Liver (tissue), 9 donors: ENCODE results near the gene TSR2. TPM values are rescaled to one million over a fixed set of nuclear protein-coding genes. Genes with fewer than 3 reads are reported as not detected.
A peak's percentile ranks its signal among the peaks of the same experiment; 100 is the strongest.

Experiments
- DNase-seq: peaks from one replicate; pipeline ENCODE4 v3.0.0-alpha.2; 2017; ENCODE audit warnings: low spot score
- H3K27ac ChIP-seq, 2 donors: one replicate each; pipeline ENCODE4 v1.7.0; 2013; ENCODE audit warnings: inconsistent platforms in 2 of 2, low read length in 2 of 2, control low read depth in 1 of 2, low read depth in 1 of 2, mild to moderate bottlenecking in 1 of 2
- H3K27me3 ChIP-seq, 4 donors: one replicate each; pipeline versions ENCODE4 v1.6.1 to v1.7.0; 2013; ENCODE audit warnings: low read length in 3 of 4, inconsistent platforms in 1 of 4, mild to moderate bottlenecking in 1 of 4, moderate library complexity in 1 of 4; ENCODE audit not compliant: control insufficient read depth in 4 of 4, insufficient read depth in 4 of 4
- H3K36me3 ChIP-seq, 4 donors: one replicate each; pipeline versions ENCODE4 v1.6.1 to v1.7.0; 2013; ENCODE audit warnings: low read length in 3 of 4, mild to moderate bottlenecking in 3 of 4, low read depth in 1 of 4, moderate library complexity in 1 of 4; ENCODE audit not compliant: control insufficient read depth in 4 of 4, insufficient read depth in 3 of 4
- H3K4me1 ChIP-seq, 4 donors: one replicate each; pipeline versions ENCODE4 v1.6.1 to v1.7.0; 2013; ENCODE audit warnings: low read length in 3 of 4, mild to moderate bottlenecking in 3 of 4, moderate library complexity in 1 of 4; ENCODE audit not compliant: control insufficient read depth in 4 of 4, insufficient read depth in 4 of 4
- H3K4me3 ChIP-seq, 3 donors: one replicate each; pipeline versions ENCODE4 v1.6.1 to v1.7.0; 2013; ENCODE audit warnings: low read length in 3 of 3, control low read depth in 1 of 3, low read depth in 1 of 3, mild to moderate bottlenecking in 1 of 3
- H3K9ac ChIP-seq, 2 donors: one replicate each; pipeline ENCODE4 v1.7.0; 2013; ENCODE audit warnings: low read length in 2 of 2, mild to moderate bottlenecking in 2 of 2, moderate library complexity in 2 of 2, control low read depth in 1 of 2, low read depth in 1 of 2
- H3K9me3 ChIP-seq, 4 donors: one replicate each; pipeline versions ENCODE4 v1.6.1 to v1.7.0; 2013; ENCODE audit warnings: low read length in 3 of 4; ENCODE audit not compliant: control insufficient read depth in 4 of 4
- GABPA ChIP-seq, 2 donors: IDR thresholded peaks in 1 of 2; conservative IDR thresholded peaks in 1 of 2; 2 replicates each; pipeline ENCODE4 v1.6.1; 2016; ENCODE audit warnings: antibody characterized with exemption in 2 of 2, mild to moderate bottlenecking in 1 of 2, moderate library complexity in 1 of 2
- WGBS: extraction: QIAGEN DNeasy Blood & Tissue Kit; methylation state at CpG from one replicate; pipeline ENCODE4 v1.1.7; 2013; 5-methylcytosine and 5-hydroxymethylcytosine counted together
- polyA plus RNA-seq, 2 donors: library from polyadenylated mRNA; stranded (reverse) in 1 of 2; unstranded in 1 of 2; fragments of 200-250 nt in 1 of 2; fragments of >200 nt in 1 of 2; fragmentation: Nextera tagmentation in 1 of 2; extraction: Ambion mirVana in 1 of 2; gene quantifications; one replicate each; pipeline versions ENCODE4 v1.2.1 to v1.2.3, GENCODE V29; 2013 to 2015
- total RNA-seq, 2 donors: library from RNA; depleted of rRNA; stranded (reverse); fragments of >200 nt; gene quantifications; one replicate each; pipeline ENCODE4 v1.2.3, GENCODE V29; 2014
- TF ChIP-seq, protein P1 (sequence below): IDR thresholded peaks from 2 replicates; pipeline ENCODE4 v1.6.1; 2016; ENCODE audit warnings: antibody characterized with exemption
- donor health status: healthy.
- donor health status: healthy.
- donor health status: healthy.
- donor health status: healthy.
- donor health status: healthy.

The TSR2 gene
- total and polyA plus RNA-seq, 4 donors = 7.9 to 22.1 (median 14.1) TPM

- H3K36me3 ChIP-seq = no peaks in the 10 kb centered on the region
- no peak overlapping the region for H3K27ac ChIP-seq
- no peak for DNase-seq
These were observed 54.2 kb downstream of the TSR2 start for GRCh38 chrX:54494166-54494988.

More at GRCh38 chrX:54494166-54494988, 54.2 kb downstream of the TSR2 start:
- TF ChIP-seq, protein P1, sequence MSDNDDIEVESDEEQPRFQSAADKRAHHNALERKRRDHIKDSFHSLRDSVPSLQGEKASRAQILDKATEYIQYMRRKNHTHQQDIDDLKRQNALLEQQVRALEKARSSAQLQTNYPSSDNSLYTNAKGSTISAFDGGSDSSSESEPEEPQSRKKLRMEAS = no peak
- no peak for TF ChIP-seq GABPA (IDR thresholded peaks at IDR 0.05 in 1 of 2, conservative IDR thresholded peaks at IDR 0.05 in 1 of 2)
- WGBS = 56% methylated on average over 10 of the region's 10 CpGs
- Histone ChIP-seq H3K9me3 (no peaks in the 10 kb centered on the region), H3K4me1 (peaks cover 0 to 1% (median 0%) of the 10 kb centered on the region in 4 donors), H3K27me3 (peaks cover 0 to 3% (median 0%) of the 10 kb centered on the region in 4 donors), H3K9ac (no peak overlapping the region), H3K4me3 (peak overlapping the region in 2 of 3 donors; percentile 29 to 73)

Other genes with a start within 250 kb of the TSR2 start
- gene WNK3, start 82.4 kb upstream of the TSR2 start, total RNA-seq = 10 to 100 TPM in 1 of 2 donors, 1 to 10 TPM in 1; 4.3 to 11.9 TPM
- gene WNK3, start 82.4 kb upstream of the TSR2 start, polyA plus RNA-seq = 10 to 100 TPM in 1 of 2 donors, 1 to 10 TPM in 1; 1.7 to 10.7 TPM
- gene FGD1, start 55.8 kb downstream of the TSR2 start, total RNA-seq = under 1 TPM; 0.50 to 0.89 TPM
- under 1 TPM; 0.32 to 0.66 TPM for gene FGD1, start 55.8 kb downstream of the TSR2 start, polyA plus RNA-seq
- gene GNL3L, start 89.8 kb downstream of the TSR2 start, total RNA-seq = 10 to 100 TPM; 18.1 to 22.1 TPM
- gene GNL3L, start 89.8 kb downstream of the TSR2 start, polyA plus RNA-seq = 1 to 10 TPM; 3.8 to 4.7 TPM